AG09319 (cell line): ENCODE measurements around the gene LRRC45.

Experiments used
- DNase-seq: peaks from one replicate; pipeline ENCODE4 v3.0.0-alpha.2; 2010; ENCODE audit warnings: low read depth; ENCODE audit errors: extremely low read depth
- CTCF ChIP-seq: IDR thresholded peaks from 2 replicates; pipeline ENCODE4 v1.5.1; 2011; ENCODE audit warnings: low read depth, mild to moderate bottlenecking, inconsistent platforms, low read length, moderate library complexity

The LRRC45 gene

GRCh38 chr17:82065193-82065637, 42.1 kb downstream of the LRRC45 start:
- DNase-seq: no peak
- TF ChIP-seq CTCF: no peak

- TF ChIP-seq CTCF: no peak
- peak; percentile 16 for DNase-seq
These were observed 42.7 kb downstream of the LRRC45 start, which contains the start of gene DUS1L for GRCh38 chr17:82065638-82066303. Gene DUS1L (minus strand): TSS chr17:82065804. CDS start chr17:82065059, 745 bp downstream.

GRCh38 chr17:82070611-82071010, 47.5 kb downstream of the LRRC45 start:
- no peak for DNase-seq
- no peak for TF ChIP-seq CTCF

- no peak for DNase-seq
- no peak for TF ChIP-seq CTCF
These were observed 49.7 kb downstream of the LRRC45 start for GRCh38 chr17:82072827-82073226.

- DNase-seq: no peak
- TF ChIP-seq CTCF: no peak
These were observed 50.3 kb downstream of the LRRC45 start for GRCh38 chr17:82073446-82073845.

GRCh38 chr17:82076018-82076784, 53.1 kb downstream of the LRRC45 start:
- no peak for DNase-seq
- no peak for TF ChIP-seq CTCF
